Sigmoid colon (tissue), 3 donors: ENCODE data around the gene PRDM11.

Experiments
- POLR2A ChIP-seq, 2 donors: fragments of 450-650 bp; IDR thresholded peaks; one replicate each; pipeline ENCODE4 v1.6.1; 2016; ENCODE audit warnings: antibody characterized with exemption in 2 of 2, mild to moderate bottlenecking in 2 of 2, moderate library complexity in 2 of 2
- TF ChIP-seq, protein P1 (sequence below), 4 experiments: fragments of 450-650 bp in 3 of 4; fragments of 200-600 bp in 1 of 4; IDR thresholded peaks; one replicate each; pipeline ENCODE4 v1.5.1; 2016 to 2019; ENCODE audit warnings: antibody characterized with exemption in 4 of 4, mild to moderate bottlenecking in 3 of 4, moderate library complexity in 2 of 4

DNA sequence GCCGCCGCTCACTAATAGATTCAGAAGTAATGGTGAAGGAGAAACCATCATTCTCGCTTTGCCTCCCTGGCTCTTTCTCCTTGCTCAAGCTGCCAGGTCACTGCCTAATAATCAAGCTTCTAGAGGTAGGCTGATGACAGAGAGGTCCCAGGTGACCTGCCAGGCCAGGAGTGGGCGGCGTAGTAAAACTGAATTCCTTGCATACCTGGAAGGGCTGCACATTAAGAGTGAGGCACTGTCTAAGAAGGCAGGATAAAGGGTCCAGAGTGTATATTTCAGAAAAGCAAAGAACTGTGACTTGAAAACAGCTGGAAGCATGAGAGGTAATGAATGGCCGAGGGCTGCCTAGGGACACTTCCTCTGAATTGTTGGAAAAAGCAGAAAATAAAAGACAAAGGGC, 135.6 kb downstream of the PRDM11 start:
- TF ChIP-seq POLR2A (IDR thresholded peaks at IDR 0.05) = no peak
- TF ChIP-seq, protein P1, sequence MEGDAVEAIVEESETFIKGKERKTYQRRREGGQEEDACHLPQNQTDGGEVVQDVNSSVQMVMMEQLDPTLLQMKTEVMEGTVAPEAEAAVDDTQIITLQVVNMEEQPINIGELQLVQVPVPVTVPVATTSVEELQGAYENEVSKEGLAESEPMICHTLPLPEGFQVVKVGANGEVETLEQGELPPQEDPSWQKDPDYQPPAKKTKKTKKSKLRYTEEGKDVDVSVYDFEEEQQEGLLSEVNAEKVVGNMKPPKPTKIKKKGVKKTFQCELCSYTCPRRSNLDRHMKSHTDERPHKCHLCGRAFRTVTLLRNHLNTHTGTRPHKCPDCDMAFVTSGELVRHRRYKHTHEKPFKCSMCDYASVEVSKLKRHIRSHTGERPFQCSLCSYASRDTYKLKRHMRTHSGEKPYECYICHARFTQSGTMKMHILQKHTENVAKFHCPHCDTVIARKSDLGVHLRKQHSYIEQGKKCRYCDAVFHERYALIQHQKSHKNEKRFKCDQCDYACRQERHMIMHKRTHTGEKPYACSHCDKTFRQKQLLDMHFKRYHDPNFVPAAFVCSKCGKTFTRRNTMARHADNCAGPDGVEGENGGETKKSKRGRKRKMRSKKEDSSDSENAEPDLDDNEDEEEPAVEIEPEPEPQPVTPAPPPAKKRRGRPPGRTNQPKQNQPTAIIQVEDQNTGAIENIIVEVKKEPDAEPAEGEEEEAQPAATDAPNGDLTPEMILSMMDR (IDR thresholded peaks at IDR 0.05) = no peak
